MCF 10A (cell line): ENCODE measurements around the gene KLC3. TPM values are rescaled to one million over a fixed set of nuclear protein-coding genes. Genes with fewer than 3 reads are reported as not detected.

Source experiments
- BruUV-seq: library from RNA; stranded (reverse); fragments of 400-500 nt; replicated peaks from 2 replicates; lab custom pipeline; 2021; lab: Mats Ljungman, UMichigan
- CTCF ChIA-PET: fragments of 300-600 bp; sonication (Branson Sonifier 250); formaldehyde crosslinking; extraction: SDS; loops from one replicate; lab custom pipeline; 2021; ENCODE audit warnings: antibody characterized with exemption, inconsistent platforms; lab: Yijun Ruan, JAX
- POLR2A ChIA-PET: fragments of 300-600, 350-650 bp; sonication (Branson Sonifier 250); formaldehyde crosslinking; extraction: SDS; loops from one replicate; lab custom pipeline; 2020; ENCODE audit warnings: antibody characterized with exemption, inconsistent platforms; lab: Yijun Ruan, JAX
- DNase-seq: peaks from one replicate; pipeline ENCODE4 v3.0.0-alpha.2; 2018; ENCODE audit not compliant: unreplicated experiment
- H3K27ac Mint-ChIP-seq: one replicate; pipeline ENCODE4 v1.8.0; 2022; ENCODE audit warnings: mild to moderate bottlenecking, low read depth, mixed read lengths; ENCODE audit not compliant: unreplicated experiment
- H3K27me3 Mint-ChIP-seq: one replicate; pipeline ENCODE4 v1.8.0; 2022; ENCODE audit warnings: mixed read lengths; ENCODE audit not compliant: insufficient read depth, unreplicated experiment
- H3K36me3 Mint-ChIP-seq: one replicate; pipeline ENCODE4 v1.8.0; 2022; ENCODE audit warnings: mild to moderate bottlenecking, moderate library complexity, mixed read lengths; ENCODE audit not compliant: insufficient read depth, unreplicated experiment
- H3K4me1 Mint-ChIP-seq: one replicate; pipeline ENCODE4 v1.8.0; 2022; ENCODE audit warnings: mixed read lengths; ENCODE audit not compliant: insufficient read depth, unreplicated experiment
- H3K4me3 Mint-ChIP-seq: one replicate; pipeline ENCODE4 v1.8.0; 2022; ENCODE audit warnings: mild to moderate bottlenecking, moderate library complexity, mixed read lengths; ENCODE audit not compliant: unreplicated experiment
- H3K9me3 Mint-ChIP-seq: one replicate; pipeline ENCODE4 v1.8.0; 2022; ENCODE audit warnings: mixed read lengths; ENCODE audit not compliant: unreplicated experiment
- intact Hi-C: fragments of 100-400 bp; cut with micrococcal nuclease; formaldehyde crosslinking; loops from 2 replicates; pipeline ENCODE4 v1.14.1; 2022
- total RNA-seq: library from RNA; stranded (reverse); gene quantifications from 2 replicates; pipeline ENCODE4 v1.2.3, GENCODE V29; 2022
- TF ChIP-seq, protein P1 (sequence below): fragments of 200-600 bp; IDR thresholded peaks from one replicate; pipeline ENCODE4 v1.8.0; 2022; ENCODE audit warnings: antibody characterized with exemption, mild to moderate bottlenecking; ENCODE audit not compliant: unreplicated experiment

KLC3 gene
- total RNA-seq, 1 experiment from 2014 or later = 3.9 TPM

- Mint-ChIP-seq H3K27ac (no peak overlapping the region), H3K4me3 (no peak overlapping the region), H3K4me1 (peaks cover 6% of the 10 kb centered on the region), H3K36me3 (no peaks in the 10 kb centered on the region), H3K27me3 (peaks cover 12% of the 10 kb centered on the region), H3K9me3 (no peaks in the 10 kb centered on the region)
- ChIA-PET CTCF (interaction anchor here (0.6 kb wide), 1 partner anchor 135 kb away, joined by 3 read pairs; no protein-coding TSS in a partner anchor), POLR2A (no interaction called here)
- no peak for DNase-seq
- intact Hi-C loops = no loop called here
- TF ChIP-seq, protein P1, sequence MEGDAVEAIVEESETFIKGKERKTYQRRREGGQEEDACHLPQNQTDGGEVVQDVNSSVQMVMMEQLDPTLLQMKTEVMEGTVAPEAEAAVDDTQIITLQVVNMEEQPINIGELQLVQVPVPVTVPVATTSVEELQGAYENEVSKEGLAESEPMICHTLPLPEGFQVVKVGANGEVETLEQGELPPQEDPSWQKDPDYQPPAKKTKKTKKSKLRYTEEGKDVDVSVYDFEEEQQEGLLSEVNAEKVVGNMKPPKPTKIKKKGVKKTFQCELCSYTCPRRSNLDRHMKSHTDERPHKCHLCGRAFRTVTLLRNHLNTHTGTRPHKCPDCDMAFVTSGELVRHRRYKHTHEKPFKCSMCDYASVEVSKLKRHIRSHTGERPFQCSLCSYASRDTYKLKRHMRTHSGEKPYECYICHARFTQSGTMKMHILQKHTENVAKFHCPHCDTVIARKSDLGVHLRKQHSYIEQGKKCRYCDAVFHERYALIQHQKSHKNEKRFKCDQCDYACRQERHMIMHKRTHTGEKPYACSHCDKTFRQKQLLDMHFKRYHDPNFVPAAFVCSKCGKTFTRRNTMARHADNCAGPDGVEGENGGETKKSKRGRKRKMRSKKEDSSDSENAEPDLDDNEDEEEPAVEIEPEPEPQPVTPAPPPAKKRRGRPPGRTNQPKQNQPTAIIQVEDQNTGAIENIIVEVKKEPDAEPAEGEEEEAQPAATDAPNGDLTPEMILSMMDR = no peak
- no TSS peak for BruUV-seq
These were observed 18.2 kb upstream of the KLC3 start for GRCh38 chr19:45322311-45322710.

GRCh38 chr19:45322744-45323281 is 17.7 kb upstream of the KLC3 start, which contains the start of gene CKM:
TSS of gene CKM (minus strand) at chr19:45322875. CDS start at chr19:45319713, 3,162 bp downstream.
- peaks cover 6% of the 10 kb centered on the region for H3K4me1 Mint-ChIP-seq
- no peak for DNase-seq
- TF ChIP-seq, protein P1 = no peak
- intact Hi-C loops = no loop called here
- no peaks in the 10 kb centered on the region for H3K36me3 Mint-ChIP-seq
- H3K27me3 Mint-ChIP-seq = peaks cover 7% of the 10 kb centered on the region
- CTCF ChIA-PET = no interaction called here
- POLR2A ChIA-PET = no interaction called here
- H3K4me3 Mint-ChIP-seq = no peak within 1 kb of the TSS
- no peaks in the 10 kb centered on the region for H3K9me3 Mint-ChIP-seq
- BruUV-seq = no TSS peak
- H3K27ac Mint-ChIP-seq = no peak within 1 kb of the TSS

GRCh38 chr19:45323671-45324081 is 16.9 kb upstream of the KLC3 start:
- no peaks in the 10 kb centered on the region for H3K9me3 Mint-ChIP-seq
- TF ChIP-seq, protein P1 = no peak
- no peaks in the 10 kb centered on the region for H3K27me3 Mint-ChIP-seq
- no peak for DNase-seq
- intact Hi-C loops = no loop called here
- no peaks in the 10 kb centered on the region for H3K36me3 Mint-ChIP-seq
- ChIA-PET POLR2A (no interaction called here), CTCF (no interaction called here)
- H3K27ac Mint-ChIP-seq = no peak overlapping the region
- BruUV-seq = no TSS peak
- peaks cover 6% of the 10 kb centered on the region for H3K4me1 Mint-ChIP-seq
- H3K4me3 Mint-ChIP-seq = no peak overlapping the region

DNA sequence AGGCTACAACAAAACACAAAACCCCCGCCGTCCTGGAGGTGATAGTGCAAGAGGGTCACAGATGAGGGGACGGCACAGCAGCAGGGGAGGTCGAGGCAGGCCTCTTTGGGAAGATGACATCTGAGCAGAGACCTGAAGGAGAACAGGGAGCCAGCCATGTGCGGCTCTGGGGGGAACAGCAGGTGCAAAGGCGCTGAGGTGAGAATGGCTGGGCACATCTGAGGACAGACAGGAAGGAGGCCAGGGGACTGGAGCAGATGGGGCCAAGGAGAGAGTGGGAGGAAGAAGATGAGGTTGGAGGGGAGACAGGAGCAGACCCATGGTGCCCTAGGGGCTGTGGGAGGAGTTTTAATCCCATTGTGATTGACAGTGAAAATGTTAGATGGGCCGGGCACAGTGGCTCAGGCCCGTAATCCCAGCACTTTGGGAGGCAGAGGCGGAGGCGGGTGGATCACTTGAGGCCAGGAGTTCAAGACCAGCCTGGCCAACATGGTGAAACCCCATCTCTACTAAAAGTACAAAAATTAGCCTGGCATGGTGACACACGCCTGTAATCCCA is 16.1 kb upstream of the KLC3 start:
- H3K9me3 Mint-ChIP-seq = no peaks in the 10 kb centered on the region
- DNase-seq = no peak
- no peaks in the 10 kb centered on the region for H3K36me3 Mint-ChIP-seq
- ChIA-PET POLR2A (interaction anchor here (0.6 kb wide), 1 partner anchor 56 kb away, joined by 3 read pairs; no protein-coding TSS in a partner anchor), CTCF (no interaction called here)
- H3K27ac Mint-ChIP-seq = no peak overlapping the region
- peaks cover 6% of the 10 kb centered on the region for H3K4me1 Mint-ChIP-seq
- no peaks in the 10 kb centered on the region for H3K27me3 Mint-ChIP-seq
- intact Hi-C loops = no loop called here
- no peak overlapping the region for H3K4me3 Mint-ChIP-seq
- BruUV-seq = no TSS peak
- TF ChIP-seq, protein P1 = no peak
